H9 (cell line): ENCODE results near the gene MAPK6. TPM values are rescaled to one million over a fixed set of nuclear protein-coding genes. Genes with fewer than 3 reads are reported as not detected.

Source experiments
- DNase-seq: peaks from one replicate; pipeline ENCODE4 v3.0.0-alpha.2; 2017
- H2AFZ ChIP-seq: one replicate; pipeline ENCODE4 v1.6.1; 2013; ENCODE audit warnings: mild to moderate bottlenecking, low read length, control low read depth, moderate library complexity
- H2AK5ac ChIP-seq: 2 replicates; pipeline ENCODE4 v1.6.1; 2013; ENCODE audit warnings: low read length, control low read depth, mixed read lengths; ENCODE audit not compliant: insufficient read length
- H2BK120ac ChIP-seq: one replicate; pipeline ENCODE4 v1.6.1; 2013; ENCODE audit warnings: low read depth, mild to moderate bottlenecking, low read length, control low read depth, inconsistent platforms; ENCODE audit not compliant: poor library complexity, severe bottlenecking
- H2BK12ac ChIP-seq: 2 replicates; pipeline ENCODE4 v1.6.1; 2013; ENCODE audit warnings: low read length, control low read depth, mixed read lengths, low read depth; ENCODE audit not compliant: insufficient read length
- H2BK15ac ChIP-seq: 2 replicates; pipeline ENCODE4 v1.6.1; 2013; ENCODE audit warnings: low read depth, low read length, control low read depth
- H2BK20ac ChIP-seq: one replicate; pipeline ENCODE4 v1.6.1; 2013; ENCODE audit warnings: low read depth, mild to moderate bottlenecking, low read length, control low read depth, inconsistent platforms; ENCODE audit not compliant: poor library complexity, severe bottlenecking
- H2BK5ac ChIP-seq: 2 replicates; pipeline ENCODE4 v1.6.1; 2013; ENCODE audit warnings: low read length, control low read depth, mixed read lengths; ENCODE audit not compliant: insufficient read length
- H3K14ac ChIP-seq: 2 replicates; pipeline ENCODE4 v1.6.1; 2013; ENCODE audit warnings: low read length, control low read depth; ENCODE audit not compliant: insufficient read depth
- H3K18ac ChIP-seq: 2 replicates; pipeline ENCODE4 v1.6.1; 2013; ENCODE audit warnings: low read depth, mild to moderate bottlenecking, mixed read lengths, low read length, control low read depth; ENCODE audit not compliant: insufficient read length
- H3K23ac ChIP-seq: 2 replicates; pipeline ENCODE4 v1.6.1; 2013; ENCODE audit warnings: low read length, control low read depth, mixed read lengths, low read depth; ENCODE audit not compliant: insufficient read length
- H3K23me2 ChIP-seq: 2 replicates; pipeline ENCODE4 v1.6.1; 2013; ENCODE audit warnings: low read depth, mild to moderate bottlenecking, mixed read lengths, low read length, control low read depth; ENCODE audit not compliant: insufficient read length, poor library complexity, severe bottlenecking
- H3K27ac ChIP-seq: 2 replicates; pipeline ENCODE4 v1.5.1; 2013; ENCODE audit warnings: low read length, control low read depth, mixed read lengths, low read depth; ENCODE audit not compliant: insufficient read length
- H3K27me3 ChIP-seq: 2 replicates; pipeline ENCODE4 v1.6.1; 2013; ENCODE audit warnings: low read length, control low read depth, inconsistent platforms; ENCODE audit not compliant: insufficient read depth
- H3K4ac ChIP-seq: 2 replicates; pipeline ENCODE4 v1.6.1; 2013; ENCODE audit warnings: low read depth, mild to moderate bottlenecking, control low read depth, inconsistent platforms, low read length, moderate library complexity
- H3K4me1 ChIP-seq: 2 replicates; pipeline ENCODE4 v1.6.1; 2013; ENCODE audit warnings: low read length, control low read depth, inconsistent platforms; ENCODE audit not compliant: insufficient read depth
- H3K4me2 ChIP-seq: 2 replicates; pipeline ENCODE4 v1.6.1; 2013; ENCODE audit warnings: low read length, control low read depth, mixed read lengths; ENCODE audit not compliant: insufficient read length, insufficient read depth
- H3K56ac ChIP-seq: 2 replicates; pipeline ENCODE4 v1.6.1; 2013; ENCODE audit warnings: low read depth, mild to moderate bottlenecking, mixed read lengths, low read length, control low read depth; ENCODE audit not compliant: insufficient read length
- H3K79me1 ChIP-seq: 2 replicates; pipeline ENCODE4 v1.6.1; 2013; ENCODE audit warnings: low read depth, mild to moderate bottlenecking, moderate library complexity, low read length, control low read depth, inconsistent platforms; ENCODE audit not compliant: insufficient read depth, poor library complexity, severe bottlenecking
- H3K79me2 ChIP-seq: 2 replicates; pipeline ENCODE4 v1.6.1; 2013; ENCODE audit warnings: low read length, control low read depth, inconsistent platforms; ENCODE audit not compliant: insufficient read depth
- H3K9ac ChIP-seq: 2 replicates; pipeline ENCODE4 v1.6.1; 2013; ENCODE audit warnings: low read length, control low read depth, mixed read lengths; ENCODE audit not compliant: insufficient read length; ENCODE audit errors: extremely low read depth
- H3K9me3 ChIP-seq: one replicate; pipeline ENCODE4 v1.6.1; 2013; ENCODE audit warnings: low read depth, low read length, inconsistent platforms; ENCODE audit not compliant: control insufficient read depth
- H3T11ph ChIP-seq: one replicate; pipeline ENCODE4 v1.6.1; 2013; ENCODE audit warnings: mild to moderate bottlenecking, low read length, control low read depth, inconsistent platforms
- H4K20me1 ChIP-seq: one replicate; pipeline ENCODE4 v1.6.1; 2013; ENCODE audit not compliant: control insufficient read depth, insufficient read length, insufficient read depth
- H4K5ac ChIP-seq: 2 replicates; pipeline ENCODE4 v1.6.1; 2013; ENCODE audit warnings: low read depth, mild to moderate bottlenecking, mixed read lengths, low read length, control low read depth; ENCODE audit not compliant: insufficient read length
- H4K8ac ChIP-seq: replicated peaks from 2 replicates; pipeline ENCODE4 v1.6.1; 2013; ENCODE audit warnings: low read length, control low read depth, mixed read lengths, low read depth; ENCODE audit not compliant: insufficient read length
- H4K91ac ChIP-seq: 2 replicates; pipeline ENCODE4 v1.6.1; 2013; ENCODE audit warnings: low read depth, mild to moderate bottlenecking, moderate library complexity, mixed read lengths, low read length, control low read depth; ENCODE audit not compliant: insufficient read length
- H3K27ac Mint-ChIP-seq, 3 experiments: 2 replicates in 2 of 3; 3 replicates in 1 of 3; pipeline ENCODE4 v1.8.0; 2020 to 2021; ENCODE audit warnings: mixed read lengths in 3 of 3, mild to moderate bottlenecking in 1 of 3, moderate library complexity in 1 of 3
- H3K27me3 Mint-ChIP-seq: 2 replicates; pipeline ENCODE4 v1.8.0; 2021; ENCODE audit warnings: low read depth, mild to moderate bottlenecking, moderate library complexity, mixed read lengths
- H3K36me3 Mint-ChIP-seq, 3 experiments: 2 replicates in 2 of 3; 3 replicates in 1 of 3; pipeline ENCODE4 v1.8.0; 2020 to 2021; ENCODE audit warnings: low read depth in 3 of 3, mixed read lengths in 3 of 3; ENCODE audit not compliant: insufficient read depth in 1 of 3
- H3K4me1 Mint-ChIP-seq, 2 experiments: 2 replicates each; pipeline ENCODE4 v1.8.0; 2020; ENCODE audit warnings: mixed read lengths in 2 of 2
- H3K4me3 Mint-ChIP-seq, 2 experiments: 2 replicates in 1 of 2; 3 replicates in 1 of 2; pipeline ENCODE4 v1.8.0; 2020 to 2021; ENCODE audit warnings: mild to moderate bottlenecking in 2 of 2, mixed read lengths in 2 of 2, moderate library complexity in 1 of 2
- H3K9me3 Mint-ChIP-seq, 2 experiments: 2 replicates in 1 of 2; 3 replicates in 1 of 2; pipeline ENCODE4 v1.8.0; 2020; ENCODE audit warnings: mild to moderate bottlenecking in 2 of 2, mixed read lengths in 2 of 2, moderate library complexity in 1 of 2
- WGBS: extraction: QIAGEN DNeasy Blood & Tissue Kit; methylation state at CpG from one replicate; pipeline ENCODE4 v1.1.7; 2013; ENCODE audit warnings: missing lambda C conversion rate, low lambda C conversion rate, mixed read lengths; ENCODE audit not compliant: insufficient read length; ENCODE audit errors: extremely low coverage; 5-methylcytosine and 5-hydroxymethylcytosine counted together
- total RNA-seq: library from RNA; stranded (reverse); gene quantifications from 2 replicates; pipeline ENCODE4 v1.2.1, GENCODE V29; 2021
- TF ChIP-seq, protein P1 (sequence below): fragments of 200-600 bp; sonication (generic); conservative IDR thresholded peaks from 3 replicates; pipeline ENCODE4 v1.8.0; 2021; ENCODE audit warnings: antibody characterized with exemption, mild to moderate bottlenecking

The MAPK6 gene
- total RNA-seq, 1 experiment from 2014 or later, result 88.6 TPM

DNA sequence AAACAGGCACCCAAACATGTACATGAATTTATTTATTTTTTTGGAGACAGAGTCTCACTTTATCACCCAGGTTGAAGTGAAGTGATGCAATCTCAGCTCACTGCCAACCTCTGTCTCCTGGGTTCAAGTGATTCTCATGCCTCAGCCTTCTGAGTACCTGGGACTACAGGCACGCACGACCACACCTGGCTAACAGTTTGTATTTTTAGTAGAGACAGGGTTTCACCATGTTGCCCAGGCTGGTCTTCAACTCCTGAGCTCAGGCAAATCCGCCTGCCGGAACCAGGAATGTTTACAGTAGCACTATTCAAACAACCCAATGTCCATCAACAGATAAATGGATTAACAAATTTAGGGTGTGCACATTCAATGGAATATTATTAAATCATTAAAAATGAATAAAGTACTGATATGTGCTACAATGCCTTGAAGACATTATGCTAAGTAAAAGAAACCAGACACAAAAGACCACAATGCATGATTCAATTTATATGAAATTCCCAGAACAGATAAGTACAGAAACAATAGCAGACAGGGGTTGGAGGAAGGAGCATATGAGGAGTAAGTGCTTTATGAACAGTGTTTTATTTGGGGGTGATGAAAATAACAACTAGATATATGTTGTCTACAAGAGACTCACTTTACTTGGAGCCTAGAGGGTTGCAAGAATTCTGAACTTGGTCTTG lies 48.7 kb upstream of the MAPK6 start:
- Histone ChIP-seq H2BK15ac (no peak overlapping the region), H3K79me2 (peaks cover 19% of the 10 kb centered on the region; the same call in 1 of the 2 replicates), H3T11ph (no peak overlapping the region), H4K20me1 (no peaks in the 10 kb centered on the region), H4K8ac (no peak overlapping the region), H3K56ac (no peak overlapping the region), H3K9me3 (no peaks in the 10 kb centered on the region), H3K23ac (no peak overlapping the region), H3K4me1 (no peaks in the 10 kb centered on the region), H4K5ac (no peak overlapping the region), H2AFZ (no peak overlapping the region), H2BK12ac (no peak overlapping the region), H2BK120ac (no peak overlapping the region), H2BK5ac (no peak overlapping the region), H3K9ac (no peak overlapping the region), H3K79me1 (peaks cover 3% of the 10 kb centered on the region), H3K4ac (no peak overlapping the region), H3K27ac (no peak overlapping the region), H3K4me2 (peak overlapping the region; percentile 89), H4K91ac (no peak overlapping the region), H3K18ac (no peak overlapping the region), H3K23me2 (peaks cover 4% of the 10 kb centered on the region), H3K27me3 (no peaks in the 10 kb centered on the region), H3K14ac (no peak overlapping the region), H2AK5ac (no peak overlapping the region), H2BK20ac (no peak overlapping the region)
- Mint-ChIP-seq H3K9me3 (peaks cover 3 to 4% of the 10 kb centered on the region in 2 experiments; a peak in 4 of 5 replicates), H3K4me3 (peak overlapping the region; percentile 99 to 100), H3K27me3 (no peaks in the 10 kb centered on the region; the same call in 1 of the 2 replicates), H3K4me1 (peaks cover 7 to 13% of the 10 kb centered on the region in 2 experiments), H3K36me3 (peaks cover 9 to 19% (median 14%) of the 10 kb centered on the region in 3 experiments), H3K27ac (peak overlapping the region in 1 of 3 experiments; percentile 34; a peak in 2 of 7 replicates)
- WGBS, result no CpG with 5 or more reads among the region's 4 CpGs
- TF ChIP-seq, protein P1, sequence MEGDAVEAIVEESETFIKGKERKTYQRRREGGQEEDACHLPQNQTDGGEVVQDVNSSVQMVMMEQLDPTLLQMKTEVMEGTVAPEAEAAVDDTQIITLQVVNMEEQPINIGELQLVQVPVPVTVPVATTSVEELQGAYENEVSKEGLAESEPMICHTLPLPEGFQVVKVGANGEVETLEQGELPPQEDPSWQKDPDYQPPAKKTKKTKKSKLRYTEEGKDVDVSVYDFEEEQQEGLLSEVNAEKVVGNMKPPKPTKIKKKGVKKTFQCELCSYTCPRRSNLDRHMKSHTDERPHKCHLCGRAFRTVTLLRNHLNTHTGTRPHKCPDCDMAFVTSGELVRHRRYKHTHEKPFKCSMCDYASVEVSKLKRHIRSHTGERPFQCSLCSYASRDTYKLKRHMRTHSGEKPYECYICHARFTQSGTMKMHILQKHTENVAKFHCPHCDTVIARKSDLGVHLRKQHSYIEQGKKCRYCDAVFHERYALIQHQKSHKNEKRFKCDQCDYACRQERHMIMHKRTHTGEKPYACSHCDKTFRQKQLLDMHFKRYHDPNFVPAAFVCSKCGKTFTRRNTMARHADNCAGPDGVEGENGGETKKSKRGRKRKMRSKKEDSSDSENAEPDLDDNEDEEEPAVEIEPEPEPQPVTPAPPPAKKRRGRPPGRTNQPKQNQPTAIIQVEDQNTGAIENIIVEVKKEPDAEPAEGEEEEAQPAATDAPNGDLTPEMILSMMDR, result no peak
- DNase-seq, result no peak
